Lung microvascular endothelial cell (primary cell): ENCODE measurements around the gene BCS1L. TPM values are rescaled to one million over a fixed set of nuclear protein-coding genes. Genes with fewer than 3 reads are reported as not detected.

Source experiments
- DNase-seq, 2 donors: peaks; one replicate each; pipeline versions ENCODE4 v3.0.0 to v3.0.0-alpha.2; 2010; ENCODE audit warnings: low read depth in 2 of 2
- total RNA-seq: library from RNA; depleted of rRNA; stranded (reverse); fragments of >200 nt; gene quantifications from 2 replicates; pipeline ENCODE4 v1.2.1, GENCODE V29; 2014

The BCS1L gene
- total RNA-seq = 19.2 and 24.4 TPM in 2 replicates

- DNase-seq = peak; percentile 85 to 89
Measured at GRCh38 chr2:218659258-218659987, at the start of gene BCS1L, which contains the start of gene ZNF142. Gene BCS1L, plus strand, starts transcription at chr2:218659683. Its CDS starts 1,305 bp downstream, at chr2:218660988. Gene ZNF142, minus strand, starts transcription at chr2:218659623. Its CDS starts 3,194 bp downstream, at chr2:218656429.

GRCh38 chr2:218615868-218616315 lies 43.6 kb upstream of the BCS1L start:
- DNase-seq = no peak

DNA sequence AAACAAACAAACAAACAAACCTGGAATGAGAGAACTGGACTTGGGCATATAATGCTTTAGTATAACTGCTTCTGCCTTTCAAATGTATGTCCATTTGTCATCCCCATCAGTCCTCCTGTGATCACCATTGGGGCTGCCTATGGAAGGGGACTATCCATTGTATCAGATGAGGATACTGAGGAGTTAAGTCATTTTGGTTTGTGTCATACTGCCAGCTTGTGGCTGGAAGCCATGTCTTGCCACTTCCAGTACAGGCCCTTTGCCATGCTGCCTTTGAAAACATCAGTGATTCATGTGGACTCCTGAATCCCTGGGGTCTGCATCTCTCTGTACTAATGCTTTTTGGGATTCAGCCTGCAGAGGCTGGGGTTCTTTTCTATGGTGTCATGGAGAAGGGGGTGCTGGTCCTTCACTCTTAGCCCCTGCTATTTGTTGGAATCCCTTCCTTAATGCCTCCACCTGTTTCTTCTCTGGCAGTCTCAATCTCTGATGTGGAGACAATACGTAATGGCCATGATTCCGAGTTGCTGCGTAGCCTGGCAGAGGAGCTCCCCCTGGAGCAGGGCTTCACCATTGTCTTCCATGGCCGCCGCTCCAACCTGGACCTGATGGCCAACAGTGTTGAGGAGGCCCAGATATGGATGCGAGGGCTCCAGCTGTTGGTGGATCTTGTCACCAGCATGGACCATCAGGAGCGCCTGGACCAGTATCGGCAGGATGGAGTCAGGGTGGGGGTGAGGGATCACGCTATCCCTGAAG lies 41.2 kb upstream of the BCS1L start:
- DNase-seq = peak in 1 of 2 donors; percentile 17

DNA sequence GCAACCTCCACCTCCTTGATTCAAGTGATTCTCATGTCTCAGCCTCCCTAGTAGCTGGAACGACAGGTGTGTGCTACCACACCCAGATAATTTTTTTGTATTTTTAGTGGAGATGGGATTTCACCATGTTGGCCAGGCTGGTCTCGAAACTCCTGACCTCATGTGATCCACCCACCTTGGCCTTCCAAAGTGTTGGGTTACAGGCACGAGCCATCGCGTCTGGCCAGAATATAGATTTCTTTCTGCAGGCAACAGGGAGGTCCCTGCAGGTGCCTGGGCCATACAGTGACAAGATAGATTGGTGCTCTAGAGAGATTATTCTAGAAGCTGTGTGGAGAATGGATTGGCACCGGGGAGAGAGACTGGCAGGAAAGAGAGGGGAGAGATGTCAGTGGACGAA lies 38.5 kb upstream of the BCS1L start:
- DNase-seq = no peak

GRCh38 chr2:218622606-218623365 lies 36.7 kb upstream of the BCS1L start:
- peak in 1 of 2 donors; percentile 17 for DNase-seq

DNA sequence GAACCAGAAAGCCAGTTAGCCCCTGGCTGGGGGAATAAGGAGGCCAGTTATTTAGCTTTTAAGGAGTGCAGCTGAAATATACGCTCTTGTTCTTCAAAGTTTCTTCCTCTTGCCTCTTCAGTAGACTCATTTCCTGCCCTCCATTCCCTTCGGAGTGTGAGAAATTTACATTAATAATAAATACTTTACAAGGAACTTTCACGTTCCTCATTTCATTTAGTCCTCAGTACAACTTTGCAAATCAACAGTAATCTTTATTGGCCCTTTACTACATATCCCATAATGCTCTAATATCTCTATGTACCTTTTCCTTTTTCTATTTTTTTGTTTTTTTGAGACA lies 36.1 kb upstream of the BCS1L start:
- DNase-seq = peak in 1 of 2 donors; percentile 26

GRCh38 chr2:218626369-218626768 lies 33.1 kb upstream of the BCS1L start:
- DNase-seq = no peak

DNA sequence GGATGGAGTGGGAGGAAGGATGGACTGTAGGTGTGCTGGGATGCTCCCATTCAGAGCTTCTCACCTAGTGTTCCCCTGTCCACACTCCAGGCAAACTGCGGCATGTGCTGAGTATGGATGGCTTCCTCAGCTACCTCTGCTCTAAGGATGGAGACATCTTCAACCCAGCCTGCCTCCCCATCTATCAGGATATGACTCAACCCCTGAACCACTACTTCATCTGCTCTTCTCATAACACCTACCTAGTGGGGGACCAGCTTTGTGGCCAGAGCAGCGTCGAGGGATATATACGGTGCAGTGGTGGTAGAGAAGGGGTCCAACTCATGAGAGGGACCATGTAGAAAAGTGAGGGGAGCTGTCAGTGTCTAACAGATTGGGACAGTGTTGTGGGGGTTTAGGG lies 31.5 kb upstream of the BCS1L start:
- DNase-seq = peak in 1 of 2 donors; percentile 18

- DNase-seq = peak; percentile 70 to 95
Measured at GRCh38 chr2:218631837-218632236, 27.6 kb upstream of the BCS1L start.

GRCh38 chr2:218635719-218636118 lies 23.8 kb upstream of the BCS1L start:
- no peak for DNase-seq

GRCh38 chr2:218638372-218638771 lies 21.1 kb upstream of the BCS1L start:
- no peak for DNase-seq

DNA sequence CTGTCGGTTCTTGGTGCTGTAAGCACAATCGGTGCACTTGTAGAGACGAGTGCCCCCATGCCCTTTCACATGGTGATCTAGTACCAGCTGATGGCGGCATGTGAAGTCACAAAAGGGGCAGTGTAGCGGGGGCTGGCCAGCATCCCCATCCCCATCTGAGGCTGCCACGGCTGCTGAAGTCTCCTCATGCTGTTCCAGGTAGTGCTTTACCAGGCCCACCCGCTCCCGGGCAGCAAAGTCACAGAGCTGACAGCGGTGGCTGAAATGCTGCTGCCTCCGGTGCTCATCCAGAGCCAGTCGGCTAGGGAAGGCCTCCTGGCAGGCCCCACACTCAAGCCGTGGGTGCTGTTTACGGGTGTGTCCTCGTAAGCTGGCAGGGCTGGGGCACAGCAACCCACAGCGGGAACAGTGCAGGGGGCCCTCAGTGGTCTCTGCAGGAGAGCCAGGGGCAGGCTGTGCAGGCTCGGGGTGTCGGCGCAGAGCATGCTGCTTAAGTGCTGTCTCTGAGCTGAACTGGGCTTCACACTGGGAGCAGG lies 17.3 kb upstream of the BCS1L start:
- no peak for DNase-seq

DNA sequence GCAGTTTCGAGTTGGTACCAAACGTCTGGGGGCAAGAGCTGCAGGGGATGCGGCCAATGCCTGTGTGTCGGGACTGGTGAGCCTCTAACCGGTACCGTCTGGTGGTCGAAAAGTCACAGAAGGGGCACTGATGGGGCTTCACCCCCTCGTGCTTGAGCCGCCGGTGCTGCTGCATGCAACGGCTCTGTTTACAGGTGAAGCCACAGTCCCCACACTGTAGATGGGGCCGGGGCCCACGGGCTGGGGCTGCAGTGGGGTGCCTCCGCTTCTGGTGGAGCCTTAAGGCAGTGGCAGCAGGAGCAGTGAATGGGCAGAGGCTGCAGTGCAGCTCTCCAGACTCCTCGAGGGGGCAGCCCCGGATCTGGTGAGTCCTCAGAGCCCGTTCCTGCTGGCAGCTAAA lies 16.7 kb upstream of the BCS1L start:
- no peak for DNase-seq

DNA sequence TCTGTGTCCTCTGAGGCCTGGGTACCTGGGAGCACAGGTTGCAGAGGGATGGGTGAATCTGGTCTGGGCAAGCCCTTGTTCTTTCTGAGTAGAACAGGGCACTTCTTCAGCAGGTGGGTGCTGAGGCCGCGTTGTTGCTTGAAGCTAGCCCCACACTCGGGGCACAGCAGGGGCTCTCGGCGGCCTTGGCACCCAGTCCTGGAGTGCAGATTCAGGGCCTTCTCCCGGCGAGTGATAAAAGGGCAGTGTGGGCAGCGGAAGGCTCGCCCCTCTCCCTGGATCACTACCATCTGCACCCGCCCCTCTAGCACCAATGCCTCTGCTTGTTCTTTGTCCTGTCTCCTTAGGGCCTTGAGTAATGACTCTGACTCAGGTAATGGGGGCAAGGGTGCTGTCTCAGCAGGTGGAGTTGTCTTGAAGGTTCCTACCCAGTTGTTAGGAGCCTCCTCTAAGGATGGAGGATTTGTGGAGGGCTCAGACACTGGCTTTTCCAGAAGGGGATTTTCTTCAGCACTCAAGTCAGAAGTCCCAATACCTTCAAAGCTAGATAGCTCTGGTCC lies 15.7 kb upstream of the BCS1L start:
- DNase-seq = no peak

GRCh38 chr2:218644721-218645120 lies 14.8 kb upstream of the BCS1L start:
- peak in 1 of 2 donors; percentile 19 for DNase-seq

DNA sequence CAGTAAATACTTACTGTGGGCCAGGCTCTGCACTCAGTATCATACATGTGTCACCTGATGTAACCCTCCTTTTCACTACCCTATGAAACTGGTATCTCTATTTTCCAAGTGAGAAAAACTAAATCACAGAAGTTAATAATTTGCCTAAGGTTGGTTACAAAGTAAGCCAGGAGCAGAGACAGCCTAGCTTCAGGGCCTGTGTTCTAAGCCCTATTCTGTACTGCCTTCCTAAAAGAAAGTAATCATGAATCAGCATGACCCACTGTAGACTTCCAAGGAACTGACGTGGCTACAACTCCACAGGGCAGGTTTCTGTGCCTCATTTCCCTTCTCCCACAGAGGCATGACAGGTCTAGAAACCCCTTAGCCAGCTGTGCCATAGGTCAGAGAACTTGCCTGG lies 14.4 kb upstream of the BCS1L start:
- DNase-seq = peak in 1 of 2 donors; percentile 91

- peak; percentile 80 to 82 for DNase-seq
Measured at GRCh38 chr2:218648088-218648786, 11.2 kb upstream of the BCS1L start.

GRCh38 chr2:218648787-218649100 lies 10.7 kb upstream of the BCS1L start:
- DNase-seq = no peak

DNA sequence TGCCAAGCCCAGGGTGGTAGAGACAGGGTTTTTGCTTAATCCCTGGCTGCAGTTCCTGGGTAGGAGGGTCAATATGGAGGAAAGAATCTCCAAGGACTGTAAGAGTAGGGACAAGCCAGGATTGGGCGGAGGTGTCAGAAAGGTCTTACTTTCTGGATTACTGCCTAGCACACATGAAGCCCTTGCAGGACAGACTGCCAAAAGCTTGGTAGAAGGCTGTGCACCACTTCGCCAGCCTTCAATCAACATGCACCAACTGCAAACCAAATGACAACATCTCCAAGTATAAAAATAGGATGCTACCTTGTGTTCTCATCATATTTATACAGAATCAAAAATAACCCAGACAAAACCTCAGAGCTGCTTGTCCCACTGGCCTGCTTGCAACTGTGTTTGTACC lies 3.7 kb upstream of the BCS1L start:
- DNase-seq = no peak

DNA sequence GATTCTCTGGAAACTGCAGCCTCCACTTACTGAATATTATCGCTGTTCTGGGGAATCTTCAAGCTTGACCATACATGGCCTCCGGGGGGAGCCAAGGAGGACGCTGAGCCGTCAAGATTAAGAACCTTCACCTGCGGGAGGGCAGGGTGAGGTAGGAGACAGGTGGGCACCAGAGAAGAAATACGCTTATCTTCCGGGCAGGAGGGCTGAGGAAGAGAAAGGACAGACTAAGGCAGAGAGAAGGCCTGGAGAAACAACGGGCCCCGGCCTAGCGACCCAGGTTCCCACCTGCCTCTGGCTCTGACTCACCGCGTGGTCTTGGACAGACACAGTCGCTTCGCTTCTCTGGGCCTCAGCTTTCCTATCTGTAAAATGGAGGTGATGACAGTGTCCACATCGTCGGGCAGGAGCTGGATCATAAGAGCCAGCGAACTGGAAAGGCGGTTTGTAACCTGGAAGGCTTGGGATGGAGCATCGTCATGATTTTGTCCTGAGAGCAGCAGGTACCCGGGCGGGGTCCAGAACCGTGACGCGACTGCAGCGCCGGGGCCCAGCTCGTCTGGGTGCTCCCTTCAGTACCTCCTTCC lies 719 bp upstream of the BCS1L start:
- peak in 1 of 2 donors; percentile 54 for DNase-seq

GRCh38 chr2:218659988-218660358 lies 490 bp downstream of the BCS1L start:
- DNase-seq = no peak
